ENCODE results near the gene ASB6. TPM values are rescaled to one million over a fixed set of nuclear protein-coding genes. Genes with fewer than 3 reads are reported as not detected.

ASB6 gene
- total RNA-seq, 4 donors from 2014 or later = 21.7 to 29.2 (median 24.0) TPM

DNA sequence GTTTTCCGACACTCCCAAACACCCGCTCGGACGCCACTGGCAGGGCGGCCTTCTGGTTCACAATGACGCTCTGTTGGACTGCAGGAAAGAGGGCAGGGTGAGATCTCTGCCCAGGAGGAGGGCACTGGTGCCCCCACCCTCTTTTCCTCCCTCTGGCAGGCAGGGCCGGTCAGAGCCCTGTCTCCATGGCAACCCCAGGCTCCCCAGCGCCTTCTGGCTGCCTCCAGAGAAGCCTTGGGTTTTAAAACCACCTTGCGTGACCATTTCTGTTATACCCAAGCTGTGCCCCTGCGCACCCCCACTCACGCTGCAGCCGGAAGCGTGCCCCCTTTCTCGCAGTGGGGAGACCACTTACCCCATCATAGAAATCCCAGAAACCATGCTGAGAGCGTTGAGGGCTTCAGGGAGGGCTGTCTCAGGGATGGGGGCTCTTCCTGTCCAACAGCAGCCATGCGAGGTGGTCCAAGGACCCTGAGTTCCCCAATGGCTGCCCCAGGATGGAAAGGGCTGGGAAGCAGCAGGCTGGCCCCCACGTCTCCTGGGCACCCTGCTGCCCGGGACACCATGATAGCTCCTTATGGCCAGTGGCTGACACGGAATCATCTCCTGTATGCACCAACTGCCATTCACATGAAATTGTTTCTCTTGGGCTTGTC, 28.3 kb downstream of the ASB6 start:
- Histone ChIP-seq H3K27me3 (no peaks in the 10 kb centered on the region), H3K4me3 (replicated peaks in 1 of 3) (no peak overlapping the region), H3K36me3 (no peaks in the 10 kb centered on the region), H3K9me3 (no peaks in the 10 kb centered on the region), H3K4me1 (peaks cover 14 to 33% of the 10 kb centered on the region in 2 donors), H3K27ac (peak overlapping the region in 1 of 3 donors; percentile 23)
- TF ChIP-seq POLR2A (IDR thresholded peaks at IDR 0.05) = peak in 1 of 2 donors; percentile 21
- TF ChIP-seq, protein P1, sequence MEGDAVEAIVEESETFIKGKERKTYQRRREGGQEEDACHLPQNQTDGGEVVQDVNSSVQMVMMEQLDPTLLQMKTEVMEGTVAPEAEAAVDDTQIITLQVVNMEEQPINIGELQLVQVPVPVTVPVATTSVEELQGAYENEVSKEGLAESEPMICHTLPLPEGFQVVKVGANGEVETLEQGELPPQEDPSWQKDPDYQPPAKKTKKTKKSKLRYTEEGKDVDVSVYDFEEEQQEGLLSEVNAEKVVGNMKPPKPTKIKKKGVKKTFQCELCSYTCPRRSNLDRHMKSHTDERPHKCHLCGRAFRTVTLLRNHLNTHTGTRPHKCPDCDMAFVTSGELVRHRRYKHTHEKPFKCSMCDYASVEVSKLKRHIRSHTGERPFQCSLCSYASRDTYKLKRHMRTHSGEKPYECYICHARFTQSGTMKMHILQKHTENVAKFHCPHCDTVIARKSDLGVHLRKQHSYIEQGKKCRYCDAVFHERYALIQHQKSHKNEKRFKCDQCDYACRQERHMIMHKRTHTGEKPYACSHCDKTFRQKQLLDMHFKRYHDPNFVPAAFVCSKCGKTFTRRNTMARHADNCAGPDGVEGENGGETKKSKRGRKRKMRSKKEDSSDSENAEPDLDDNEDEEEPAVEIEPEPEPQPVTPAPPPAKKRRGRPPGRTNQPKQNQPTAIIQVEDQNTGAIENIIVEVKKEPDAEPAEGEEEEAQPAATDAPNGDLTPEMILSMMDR (IDR thresholded peaks at IDR 0.05) = peak in 1 of 6 experiments; percentile 14
- WGBS, 2 donors = 44 to 46% methylated on average over 14 to 19 of the region's 19 CpGs
- DNase-seq = peak; percentile 78 to 90
- intact Hi-C loops (cut with DNase I) = loop anchor here (5.0 kb wide), 3 partner anchors 291 to 476 kb away; no protein-coding TSS in a partner anchor

DNA sequence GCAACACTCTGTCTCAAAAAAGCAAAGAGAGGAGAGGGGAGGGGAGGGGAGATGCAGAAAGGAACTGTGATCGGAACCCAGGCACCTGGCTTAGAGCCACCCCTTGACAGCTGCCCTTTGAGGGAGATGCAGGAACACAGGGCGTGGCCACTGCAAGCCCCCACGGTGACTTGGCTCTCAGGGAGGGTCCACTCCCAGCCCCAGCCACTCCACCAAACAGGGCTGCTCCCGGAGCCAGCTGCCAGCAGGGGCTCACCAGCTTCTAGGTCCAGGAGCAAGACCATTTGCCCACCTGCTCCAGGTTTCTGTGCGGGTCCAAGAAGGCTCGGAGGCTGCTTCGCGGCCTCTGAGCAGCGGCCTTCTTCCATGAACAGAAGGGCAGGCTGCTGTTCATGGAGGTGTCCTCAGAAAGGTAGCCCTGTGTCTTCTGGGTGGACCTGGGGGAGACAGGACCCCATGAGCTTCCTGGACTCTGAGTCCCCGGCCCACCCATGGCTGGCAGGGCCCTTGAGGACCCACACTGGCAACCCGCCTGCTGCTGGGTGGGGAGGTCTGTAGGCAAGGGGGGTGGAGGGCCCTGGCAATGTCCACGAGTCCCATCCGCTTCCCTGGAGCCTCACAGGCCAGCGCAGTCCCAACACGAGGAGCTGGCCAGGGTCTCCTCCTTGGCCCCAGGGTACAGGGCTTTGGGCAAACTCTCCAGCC, 29.0 kb downstream of the ASB6 start:
- no peak for TF ChIP-seq POLR2A (IDR thresholded peaks at IDR 0.05)
- TF ChIP-seq, protein P1 (IDR thresholded peaks at IDR 0.05) = no peak
- peaks cover 14 to 39% of the 10 kb centered on the region in 2 donors for H3K4me1 ChIP-seq
- H3K27me3 ChIP-seq = no peaks in the 10 kb centered on the region
- peak overlapping the region in 1 of 3 donors; percentile 23 for H3K27ac ChIP-seq
- WGBS, 2 donors = 62 to 75% methylated on average over 7 to 10 of the region's 15 CpGs
- DNase-seq = no peak
- H3K36me3 ChIP-seq = no peaks in the 10 kb centered on the region
- H3K4me3 ChIP-seq (replicated peaks in 1 of 3) = no peak overlapping the region
- intact Hi-C loops (cut with DNase I) = loop anchor here (5.0 kb wide), 3 partner anchors 291 to 476 kb away; no protein-coding TSS in a partner anchor
- no peaks in the 10 kb centered on the region for H3K9me3 ChIP-seq

GRCh38 chr9:129612123-129612522, 29.8 kb downstream of the ASB6 start:
- Histone ChIP-seq H3K4me1 (peaks cover 14 to 47% of the 10 kb centered on the region in 2 donors), H3K27ac (no peak overlapping the region), H3K36me3 (no peaks in the 10 kb centered on the region), H3K27me3 (no peaks in the 10 kb centered on the region), H3K9me3 (no peaks in the 10 kb centered on the region), H3K4me3 (replicated peaks in 1 of 3) (no peak overlapping the region)
- DNase-seq = no peak
- intact Hi-C loops (cut with DNase I) = loop anchor here (5.0 kb wide), 3 partner anchors 290 to 475 kb away; no protein-coding TSS in a partner anchor
- TF ChIP-seq POLR2A (IDR thresholded peaks at IDR 0.05) = no peak
- TF ChIP-seq, protein P1 (IDR thresholded peaks at IDR 0.05) = no peak
- WGBS, 2 donors = 67 to 95% methylated on average over 4 of the region's 7 CpGs

- Histone ChIP-seq H3K36me3 (no peaks in the 10 kb centered on the region), H3K9me3 (no peaks in the 10 kb centered on the region), H3K4me3 (replicated peaks in 1 of 3) (no peak overlapping the region), H3K27me3 (no peaks in the 10 kb centered on the region), H3K27ac (peak overlapping the region in 1 of 3 donors; percentile 78), H3K4me1 (peaks cover 14 to 53% of the 10 kb centered on the region in 2 donors)
- TF ChIP-seq POLR2A (IDR thresholded peaks at IDR 0.05) = no peak
- TF ChIP-seq, protein P1 (IDR thresholded peaks at IDR 0.05) = peak in 1 of 6 experiments; percentile 29
- 44 to 45% methylated on average over 9 to 12 of the region's 12 CpGs for WGBS, 2 donors
- intact Hi-C loops (cut with DNase I) = loop anchor here (5.0 kb wide), 3 partner anchors 289 to 474 kb away; no protein-coding TSS in a partner anchor
- no peak for DNase-seq
Observed at GRCh38 chr9:129611307-129611800, 30.6 kb downstream of the ASB6 start.

All from thyroid gland (tissue), 4 donors.